HG02938 (cell line): ENCODE data around the gene CNOT9.

ENCODE experiments used
- ATAC-seq: cut with Tn5 transposase; IDR thresholded peaks from one replicate; pipeline ENCODE4 v1.9.1; 2021; ENCODE audit warnings: mild to moderate bottlenecking, moderate library complexity; ENCODE audit not compliant: unreplicated experiment

The CNOT9 gene

DNA sequence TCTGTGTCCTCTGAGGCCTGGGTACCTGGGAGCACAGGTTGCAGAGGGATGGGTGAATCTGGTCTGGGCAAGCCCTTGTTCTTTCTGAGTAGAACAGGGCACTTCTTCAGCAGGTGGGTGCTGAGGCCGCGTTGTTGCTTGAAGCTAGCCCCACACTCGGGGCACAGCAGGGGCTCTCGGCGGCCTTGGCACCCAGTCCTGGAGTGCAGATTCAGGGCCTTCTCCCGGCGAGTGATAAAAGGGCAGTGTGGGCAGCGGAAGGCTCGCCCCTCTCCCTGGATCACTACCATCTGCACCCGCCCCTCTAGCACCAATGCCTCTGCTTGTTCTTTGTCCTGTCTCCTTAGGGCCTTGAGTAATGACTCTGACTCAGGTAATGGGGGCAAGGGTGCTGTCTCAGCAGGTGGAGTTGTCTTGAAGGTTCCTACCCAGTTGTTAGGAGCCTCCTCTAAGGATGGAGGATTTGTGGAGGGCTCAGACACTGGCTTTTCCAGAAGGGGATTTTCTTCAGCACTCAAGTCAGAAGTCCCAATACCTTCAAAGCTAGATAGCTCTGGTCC is 75.2 kb downstream of the CNOT9 start:
- ATAC-seq = no peak

- peak; percentile 7 for ATAC-seq
These were observed 76.1 kb downstream of the CNOT9 start for GRCh38 chr2:218644721-218645120.

GRCh38 chr2:218645126-218645525 is 76.5 kb downstream of the CNOT9 start:
- peak; percentile 45 for ATAC-seq
